DMS79 (cell line): ENCODE data around the gene TMEM203.
A peak's percentile ranks its signal among the peaks of the same experiment; 100 is the strongest.

Experiments used
- DNase-seq: peaks from one replicate; lab custom pipeline; 2025; lab: John Stamatoyannopoulos, UW

The TMEM203 gene

GRCh38 chr9:137228968-137229896 is 23.8 kb upstream of the TMEM203 start:
- no peak for DNase-seq

- no peak for DNase-seq
These were observed 23.1 kb upstream of the TMEM203 start for GRCh38 chr9:137228506-137228967.

GRCh38 chr9:137227853-137228505 is 22.5 kb upstream of the TMEM203 start:
- no peak for DNase-seq

GRCh38 chr9:137227054-137227852 is 21.8 kb upstream of the TMEM203 start, which contains the start of gene RNF224:
Gene RNF224, plus strand, starts transcription at chr9:137227502. Its CDS starts 834 bp downstream, at chr9:137228336.
- DNase-seq, result peak; percentile 42

DNA sequence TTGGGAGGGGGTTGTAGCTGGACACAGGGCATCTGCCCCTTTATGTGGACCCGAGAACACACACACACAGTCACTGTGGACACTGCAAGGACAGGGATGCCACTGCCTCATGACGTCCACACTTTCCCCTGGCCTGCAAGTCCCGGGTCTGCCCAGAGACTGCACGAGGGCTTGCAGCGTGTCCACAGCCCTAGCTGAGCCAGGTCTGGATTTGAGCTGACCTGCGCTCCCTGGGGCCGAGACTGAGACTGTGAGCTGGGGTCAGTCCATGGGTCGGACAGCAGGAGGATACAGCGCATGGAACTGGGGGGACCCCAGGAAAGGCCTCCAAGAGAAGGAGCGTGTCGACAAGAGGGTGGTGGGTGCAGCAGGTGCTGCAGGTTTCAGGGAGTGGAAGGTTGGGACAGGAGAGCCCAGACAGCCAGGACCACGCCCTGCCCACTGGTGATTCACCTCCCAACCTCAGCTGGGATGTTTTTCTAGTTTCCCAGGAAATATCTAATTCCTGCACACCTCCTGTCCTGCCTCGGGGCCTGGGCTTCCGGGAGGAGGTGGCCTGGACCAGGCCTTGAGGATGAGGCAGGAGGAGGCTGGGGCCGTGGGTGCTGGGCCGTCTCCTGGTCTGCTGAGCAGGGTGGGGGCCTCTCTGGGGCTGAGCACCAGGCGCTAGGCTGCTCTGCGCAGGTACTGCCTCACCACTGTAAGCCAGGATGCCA is 21.0 kb upstream of the TMEM203 start:
- DNase-seq, result no peak

- no peak for DNase-seq
These were observed 20.4 kb upstream of the TMEM203 start for GRCh38 chr9:137225699-137226331.

GRCh38 chr9:137224830-137225694 is 19.6 kb upstream of the TMEM203 start, which contains the start of gene CYSRT1:
Gene CYSRT1, plus strand, starts transcription at chr9:137225174. Its CDS starts 448 bp downstream, at chr9:137225622.
- DNase-seq, result no peak

DNA sequence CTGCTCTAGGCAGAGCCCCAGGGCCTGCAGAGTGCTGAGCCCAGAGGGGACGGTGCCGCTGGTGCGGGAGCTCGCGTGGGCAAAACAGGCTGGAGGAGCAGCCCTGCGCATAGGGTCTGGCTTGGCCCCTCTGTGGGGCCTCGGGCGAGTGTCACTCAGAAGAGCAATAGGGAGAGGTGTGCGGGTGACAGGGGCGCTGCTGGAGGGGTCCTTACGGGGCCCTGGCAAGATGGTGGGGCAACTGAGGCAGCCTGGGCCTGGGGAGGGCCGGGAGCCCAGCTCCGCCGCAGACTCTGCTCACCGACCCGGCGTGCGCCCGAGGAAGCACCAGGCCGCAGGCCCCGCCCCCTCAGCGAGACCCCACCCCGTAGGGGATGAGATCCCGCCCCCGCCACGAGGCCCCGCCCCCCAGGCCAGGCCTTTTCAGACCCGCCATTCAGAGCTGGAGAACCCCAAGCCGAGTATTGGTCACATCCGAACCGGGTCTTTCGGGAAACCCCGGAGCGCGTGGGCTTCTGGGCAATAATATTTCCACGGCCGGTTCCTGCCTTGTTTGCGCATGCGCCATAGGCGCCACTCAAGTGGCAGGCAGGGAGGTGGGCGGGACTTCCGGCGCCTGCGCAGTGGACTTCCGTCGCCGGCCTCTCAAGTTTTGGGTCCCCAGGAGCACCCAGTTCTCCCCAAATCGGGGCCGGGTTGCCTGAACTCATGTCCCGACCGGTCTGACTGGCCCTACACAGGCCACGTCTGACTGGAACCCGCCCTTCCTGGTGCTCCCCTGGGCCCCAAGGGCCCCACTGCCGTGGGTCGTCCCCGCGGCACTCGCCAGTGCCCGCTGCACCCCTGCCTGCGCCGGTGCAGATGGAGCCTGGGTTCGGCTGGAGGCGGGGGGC is 17.9 kb upstream of the TMEM203 start:
- peak; percentile 96 for DNase-seq

DNA sequence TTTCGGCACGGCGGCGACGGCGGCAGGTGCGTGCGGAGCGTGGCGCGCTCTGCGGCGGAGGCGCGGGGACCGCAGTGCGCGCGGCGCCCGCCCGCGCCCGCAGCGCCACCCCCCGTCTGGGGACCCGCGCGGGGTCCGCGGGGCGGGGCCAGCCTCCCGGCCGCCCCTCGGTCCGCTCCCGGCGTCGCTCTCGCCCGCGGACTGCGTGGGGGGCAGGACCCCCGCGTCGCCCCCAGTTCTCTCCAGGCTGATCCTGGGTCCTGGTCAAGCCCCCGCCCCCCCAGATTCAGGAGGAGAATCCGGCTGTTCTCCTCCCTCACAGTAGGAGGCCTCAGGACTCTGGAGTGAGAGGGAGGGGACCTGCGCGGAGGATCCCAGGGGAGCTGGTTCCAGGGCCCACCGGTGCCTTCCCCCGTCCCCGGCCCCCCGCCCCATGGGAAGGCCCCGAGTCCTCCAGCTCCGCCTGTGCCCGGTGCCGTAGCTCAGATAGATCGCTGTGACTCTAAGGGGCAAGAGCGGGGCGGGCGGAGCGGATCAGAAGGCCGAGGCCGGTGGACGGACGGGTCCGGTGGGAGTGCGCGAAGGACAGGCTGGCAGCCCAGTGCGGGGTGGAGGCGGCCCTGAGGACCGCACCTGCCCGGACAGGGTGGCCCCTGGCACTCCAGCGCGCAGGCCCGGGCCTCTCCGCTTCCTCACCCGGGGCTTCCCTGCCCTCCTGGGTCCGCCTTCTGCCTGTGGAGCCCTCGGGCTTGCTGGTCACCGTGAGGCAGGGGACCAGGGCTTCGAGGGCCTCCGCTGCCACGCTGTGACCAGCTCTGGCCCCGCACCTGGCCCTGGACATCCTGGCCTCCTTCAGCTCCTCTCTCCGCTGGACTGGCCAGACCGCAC is 17.0 kb upstream of the TMEM203 start, which contains the start of gene RNF208:
RNF208 (minus strand) TSS at position 51 of the 888 bp plus-strand sequence. CDS start 1,028 bp downstream, outside the sequence.
- DNase-seq, result no peak

- DNase-seq, result no peak
These were observed 16.2 kb upstream of the TMEM203 start for GRCh38 chr9:137221506-137222111.

DNA sequence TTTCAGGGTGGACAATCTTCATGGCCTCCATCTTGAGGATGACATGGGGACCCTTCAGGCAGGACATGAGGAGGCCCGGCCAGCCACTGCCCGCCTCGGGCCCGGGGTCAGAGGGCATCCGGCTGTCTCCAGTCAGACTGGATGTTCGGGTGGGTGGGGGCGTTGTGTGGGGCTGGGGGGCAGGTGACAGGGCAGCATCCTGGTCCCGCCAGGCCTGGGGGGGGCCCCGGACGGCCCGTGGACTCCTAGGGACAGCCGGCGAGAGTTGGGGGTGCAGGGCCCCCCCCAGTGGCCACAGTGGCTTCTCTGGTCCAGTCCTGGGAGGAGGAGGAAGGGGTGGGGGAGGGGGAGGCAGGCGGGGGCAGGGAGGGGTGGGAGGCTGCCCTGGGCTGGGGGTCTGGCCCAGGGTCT is 15.7 kb upstream of the TMEM203 start:
- DNase-seq, result no peak

DNA sequence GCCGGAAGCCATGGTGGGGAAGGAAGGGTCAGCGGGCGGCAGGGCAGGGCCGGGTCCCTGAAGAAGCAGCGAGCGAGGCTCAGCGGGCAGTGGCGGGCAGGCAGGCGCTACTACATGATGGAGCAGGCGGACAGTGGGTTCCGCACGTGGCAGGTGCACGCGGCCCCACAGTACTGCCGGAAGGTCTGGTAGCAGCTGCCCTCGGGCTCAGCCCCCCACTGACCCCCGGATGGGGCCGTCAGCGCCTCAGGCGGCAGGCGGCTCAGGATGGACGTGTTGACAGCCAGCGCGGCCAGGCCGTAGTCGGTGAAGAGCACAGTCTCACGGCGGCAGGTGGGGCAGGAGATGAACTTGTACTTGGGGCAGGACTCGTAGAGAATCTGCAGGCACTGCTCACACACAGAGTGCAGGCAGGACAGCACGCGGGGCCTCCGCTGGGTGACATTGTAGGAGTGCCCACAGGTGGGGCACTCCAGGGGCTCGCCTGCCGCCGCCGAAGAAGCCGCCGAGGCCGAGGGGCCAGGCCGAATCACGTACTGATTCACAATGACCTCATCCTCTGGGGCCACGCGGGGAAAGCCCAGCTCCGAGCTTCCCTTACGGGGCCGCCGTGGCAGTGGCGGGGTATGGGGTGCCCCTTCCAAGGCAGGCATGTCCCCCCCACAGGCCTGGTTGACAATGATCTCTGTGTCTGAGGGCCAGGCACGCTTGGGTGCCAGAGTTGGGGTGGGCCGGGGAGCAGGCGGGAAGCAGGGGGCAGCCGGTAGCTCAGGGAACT is 15.1 kb upstream of the TMEM203 start:
- no peak for DNase-seq

- no peak for DNase-seq
These were observed 14.4 kb upstream of the TMEM203 start for GRCh38 chr9:137219757-137220316.

GRCh38 chr9:137218754-137219271 is 13.4 kb upstream of the TMEM203 start:
- DNase-seq, result no peak

DNA sequence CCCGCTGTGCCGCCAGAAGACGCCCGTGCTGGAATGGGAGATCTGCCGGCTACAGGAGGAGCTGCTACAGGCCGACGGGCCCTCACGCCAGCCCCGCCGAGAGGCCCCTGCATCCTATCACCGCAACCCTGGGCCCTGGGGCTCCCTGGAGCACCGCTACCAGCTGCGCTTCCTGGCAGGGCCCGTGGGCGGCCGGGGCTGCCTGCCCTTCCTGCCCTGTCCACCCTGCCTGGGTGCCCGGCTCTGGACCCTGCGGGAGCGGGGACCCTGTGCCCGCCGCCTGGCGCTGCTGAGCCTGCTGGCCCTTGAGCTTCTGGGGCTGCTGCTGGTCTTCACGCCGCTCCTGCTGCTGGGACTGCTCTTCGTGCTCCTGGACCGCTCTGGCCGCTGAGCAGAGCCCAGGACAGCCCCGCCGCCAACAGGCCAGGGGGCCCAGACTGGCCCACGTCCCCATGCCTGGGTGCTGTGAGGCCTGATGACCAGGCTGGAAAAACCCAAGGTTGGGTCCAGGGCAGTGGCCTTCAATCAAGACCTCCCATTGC is 12.8 kb upstream of the TMEM203 start:
- DNase-seq, result no peak
